ENCODE measurements around the gene SESN1.
"Not testable (repeated sequence)": the region's sequence is repeated elsewhere in the genome, so short reads cannot be mapped to it uniquely, and the experiment has no call there.

The SESN1 gene

GRCh38 chr6:109118871-109119354 lies 24.3 kb upstream of the SESN1 start:
- 75 to 83% methylated on average over 2 of the region's 3 CpGs for WGBS, 2 experiments (ENCODE audit: insufficient coverage in 2 of 2)
- Histone ChIP-seq H3K27ac (ENCODE audit: low read depth, low read length, severe bottlenecking) (no peak overlapping the region), H3K4me1 (ENCODE audit: control insufficient read depth, insufficient read depth, low read length, poor library complexity, severe bottlenecking) (no peaks in the 10 kb centered on the region)

GRCh38 chr6:109118337-109118736 lies 23.7 kb upstream of the SESN1 start:
- Histone ChIP-seq H3K4me3 (ENCODE audit: extremely low read depth, insufficient read depth, low read length, poor library complexity, severe bottlenecking) (no peak overlapping the region), H3K9me3 (ENCODE audit: control insufficient read depth, low read length) (no peaks in the 10 kb centered on the region), H3K27ac (ENCODE audit: low read depth, low read length, severe bottlenecking) (no peak overlapping the region), H3K36me3 (ENCODE audit: control insufficient read depth, insufficient read depth, low read length) (no peaks in the 10 kb centered on the region), H3K4me1 (ENCODE audit: control insufficient read depth, insufficient read depth, low read length, poor library complexity, severe bottlenecking) (no peaks in the 10 kb centered on the region)
- 88 to 100% methylated on average over 3 to 4 of the region's 5 CpGs for WGBS, 2 experiments (ENCODE audit: insufficient coverage in 2 of 2)

More at GRCh38 chr6:109118871-109119354, 24.3 kb upstream of the SESN1 start:
- no peak overlapping the region for H3K4me3 ChIP-seq (ENCODE audit: extremely low read depth, insufficient read depth, low read length, poor library complexity, severe bottlenecking)
- H3K36me3 ChIP-seq (ENCODE audit: control insufficient read depth, insufficient read depth, low read length), result no peaks in the 10 kb centered on the region
- no peaks in the 10 kb centered on the region for H3K9me3 ChIP-seq (ENCODE audit: control insufficient read depth, low read length)

- Histone ChIP-seq H3K4me3 (ENCODE audit: extremely low read depth, insufficient read depth, low read length, poor library complexity, severe bottlenecking) (no peak overlapping the region), H3K27ac (ENCODE audit: low read depth, low read length, severe bottlenecking) (no peak overlapping the region), H3K4me1 (ENCODE audit: control insufficient read depth, insufficient read depth, low read length, poor library complexity, severe bottlenecking) (no peaks in the 10 kb centered on the region), H3K36me3 (ENCODE audit: control insufficient read depth, insufficient read depth, low read length) (no peaks in the 10 kb centered on the region), H3K9me3 (ENCODE audit: control insufficient read depth, low read length) (no peaks in the 10 kb centered on the region)
- 98 to 100% methylated on average over 3 to 5 of the region's 5 CpGs for WGBS, 2 experiments (ENCODE audit: insufficient coverage in 2 of 2)
These were observed 22.8 kb upstream of the SESN1 start for GRCh38 chr6:109117346-109118035.

GRCh38 chr6:109112663-109113062 lies 18.0 kb upstream of the SESN1 start:
- WGBS, 2 experiments (ENCODE audit: insufficient coverage in 2 of 2), result 93 to 100% methylated on average over 1 to 2 of the region's 3 CpGs
- H3K4me3 ChIP-seq (ENCODE audit: extremely low read depth, insufficient read depth, low read length, poor library complexity, severe bottlenecking); H3K9me3 ChIP-seq (ENCODE audit: control insufficient read depth, low read length); H3K27ac ChIP-seq (ENCODE audit: low read depth, low read length, severe bottlenecking); H3K4me1 ChIP-seq (ENCODE audit: control insufficient read depth, insufficient read depth, low read length, poor library complexity, severe bottlenecking); H3K36me3 ChIP-seq (ENCODE audit: control insufficient read depth, insufficient read depth, low read length): not testable (repeated sequence)

- not testable (repeated sequence) for H3K36me3 ChIP-seq (ENCODE audit: control insufficient read depth, insufficient read depth, low read length); H3K4me1 ChIP-seq (ENCODE audit: control insufficient read depth, insufficient read depth, low read length, poor library complexity, severe bottlenecking); H3K9me3 ChIP-seq (ENCODE audit: control insufficient read depth, low read length); H3K4me3 ChIP-seq (ENCODE audit: extremely low read depth, insufficient read depth, low read length, poor library complexity, severe bottlenecking); H3K27ac ChIP-seq (ENCODE audit: low read depth, low read length, severe bottlenecking)
- 80% methylated on average over 1 of the region's 8 CpGs; no CpG with 5 or more reads in 1 of the 2 experiments for WGBS, 2 experiments (ENCODE audit: insufficient coverage in 2 of 2)
These were observed 15.0 kb upstream of the SESN1 start for GRCh38 chr6:109109663-109110062.

GRCh38 chr6:109105681-109106080 lies 11.0 kb upstream of the SESN1 start:
- H3K4me3 ChIP-seq (ENCODE audit: extremely low read depth, insufficient read depth, low read length, poor library complexity, severe bottlenecking), result no peak overlapping the region
- no peaks in the 10 kb centered on the region for H3K36me3 ChIP-seq (ENCODE audit: control insufficient read depth, insufficient read depth, low read length)
- 71 to 80% methylated on average over 1 to 2 of the region's 5 CpGs for WGBS, 2 experiments (ENCODE audit: insufficient coverage in 2 of 2)
- no peaks in the 10 kb centered on the region for H3K9me3 ChIP-seq (ENCODE audit: control insufficient read depth, low read length)
- H3K27ac ChIP-seq (ENCODE audit: low read depth, low read length, severe bottlenecking), result no peak overlapping the region
- no peaks in the 10 kb centered on the region for H3K4me1 ChIP-seq (ENCODE audit: control insufficient read depth, insufficient read depth, low read length, poor library complexity, severe bottlenecking)

- 80% methylated on average over 1 of the region's 3 CpGs; no CpG with 5 or more reads in 1 of the 2 experiments for WGBS, 2 experiments (ENCODE audit: insufficient coverage in 2 of 2)
- no peak overlapping the region for H3K27ac ChIP-seq (ENCODE audit: low read depth, low read length, severe bottlenecking)
- H3K9me3 ChIP-seq (ENCODE audit: control insufficient read depth, low read length), result no peaks in the 10 kb centered on the region
- no peaks in the 10 kb centered on the region for H3K36me3 ChIP-seq (ENCODE audit: control insufficient read depth, insufficient read depth, low read length)
- H3K4me3 ChIP-seq (ENCODE audit: extremely low read depth, insufficient read depth, low read length, poor library complexity, severe bottlenecking), result no peak overlapping the region
- no peaks in the 10 kb centered on the region for H3K4me1 ChIP-seq (ENCODE audit: control insufficient read depth, insufficient read depth, low read length, poor library complexity, severe bottlenecking)
These were observed 9.9 kb upstream of the SESN1 start for GRCh38 chr6:109104512-109104911.

GRCh38 chr6:109103942-109104341 lies 9.3 kb upstream of the SESN1 start:
- Histone ChIP-seq H3K4me1 (ENCODE audit: control insufficient read depth, insufficient read depth, low read length, poor library complexity, severe bottlenecking) (no peaks in the 10 kb centered on the region), H3K27ac (ENCODE audit: low read depth, low read length, severe bottlenecking) (no peak overlapping the region), H3K9me3 (ENCODE audit: control insufficient read depth, low read length) (no peaks in the 10 kb centered on the region), H3K4me3 (ENCODE audit: extremely low read depth, insufficient read depth, low read length, poor library complexity, severe bottlenecking) (no peak overlapping the region), H3K36me3 (ENCODE audit: control insufficient read depth, insufficient read depth, low read length) (no peaks in the 10 kb centered on the region)

GRCh38 chr6:109102762-109103161 lies 8.1 kb upstream of the SESN1 start:
- H3K27ac ChIP-seq (ENCODE audit: low read depth, low read length, severe bottlenecking), result no peak overlapping the region
- WGBS, 2 experiments (ENCODE audit: insufficient coverage in 2 of 2), result 83% methylated on average over 1 of the region's 1 CpG; no CpG with 5 or more reads in 1 of the 2 experiments
- no peak overlapping the region for H3K4me3 ChIP-seq (ENCODE audit: extremely low read depth, insufficient read depth, low read length, poor library complexity, severe bottlenecking)
- no peaks in the 10 kb centered on the region for H3K4me1 ChIP-seq (ENCODE audit: control insufficient read depth, insufficient read depth, low read length, poor library complexity, severe bottlenecking)
- no peaks in the 10 kb centered on the region for H3K9me3 ChIP-seq (ENCODE audit: control insufficient read depth, low read length)
- no peaks in the 10 kb centered on the region for H3K36me3 ChIP-seq (ENCODE audit: control insufficient read depth, insufficient read depth, low read length)

- Histone ChIP-seq H3K27ac (ENCODE audit: low read depth, low read length, severe bottlenecking) (no peak overlapping the region), H3K9me3 (ENCODE audit: control insufficient read depth, low read length) (no peaks in the 10 kb centered on the region), H3K36me3 (ENCODE audit: control insufficient read depth, insufficient read depth, low read length) (no peaks in the 10 kb centered on the region), H3K4me1 (ENCODE audit: control insufficient read depth, insufficient read depth, low read length, poor library complexity, severe bottlenecking) (peaks cover 11% of the 10 kb centered on the region), H3K4me3 (ENCODE audit: extremely low read depth, insufficient read depth, low read length, poor library complexity, severe bottlenecking) (no peak overlapping the region)
- 93 to 100% methylated on average over 1 of the region's 1 CpG for WGBS, 2 experiments (ENCODE audit: insufficient coverage in 2 of 2)
These were observed 3.0 kb upstream of the SESN1 start for GRCh38 chr6:109097661-109098060.

- no peaks in the 10 kb centered on the region for H3K9me3 ChIP-seq (ENCODE audit: control insufficient read depth, low read length)
- no peak overlapping the region for H3K27ac ChIP-seq (ENCODE audit: low read depth, low read length, severe bottlenecking)
- WGBS, 2 experiments (ENCODE audit: insufficient coverage in 2 of 2), result 80 to 97% methylated on average over 3 to 5 of the region's 6 CpGs
- no peaks in the 10 kb centered on the region for H3K36me3 ChIP-seq (ENCODE audit: control insufficient read depth, insufficient read depth, low read length)
- peaks cover 15% of the 10 kb centered on the region for H3K4me1 ChIP-seq (ENCODE audit: control insufficient read depth, insufficient read depth, low read length, poor library complexity, severe bottlenecking)
- peak overlapping the region; percentile 70 for H3K4me3 ChIP-seq (ENCODE audit: extremely low read depth, insufficient read depth, low read length, poor library complexity, severe bottlenecking)
These were observed 1.6 kb upstream of the SESN1 start for GRCh38 chr6:109096208-109096607.

Measured in mesodermal cell (in vitro differentiated cells).